BE2C (cell line): ENCODE data around the gene PHOSPHO2.

ENCODE experiments used
- DNase-seq: peaks from one replicate; pipeline ENCODE4 v3.0.0-alpha.2; 2020
- H3K27me3 ChIP-seq: fragments of 250-450 bp; sonication (Bioruptor Pico); 2 replicates; pipeline ENCODE4 v1.5.1; 2020; ENCODE audit warnings: mild to moderate bottlenecking
- H3K36me3 ChIP-seq: fragments of 250-450 bp; sonication (Bioruptor Pico); 2 replicates; pipeline ENCODE4 v1.5.1; 2020; ENCODE audit warnings: mild to moderate bottlenecking
- H3K4me1 ChIP-seq: fragments of 250-450 bp; sonication (Bioruptor Pico); 2 replicates; pipeline ENCODE4 v1.5.1; 2020
- H3K4me3 ChIP-seq: 2 replicates; pipeline ENCODE4 v1.5.1; 2011; ENCODE audit warnings: low read depth, low read length
- H3K9me3 ChIP-seq: fragments of 250-450 bp; sonication (Bioruptor Pico); 2 replicates; pipeline ENCODE4 v1.5.1; 2020
- CTCF ChIP-seq: IDR thresholded peaks from 2 replicates; pipeline ENCODE4 v1.5.1; 2012; ENCODE audit warnings: mild to moderate bottlenecking, low read depth, low read length

Gene PHOSPHO2

GRCh38 chr2:169732075-169732474, 37.8 kb downstream of the PHOSPHO2 start:
- TF ChIP-seq CTCF, result no peak
- H3K27me3 ChIP-seq, result no peaks in the 10 kb centered on the region
- no peaks in the 10 kb centered on the region for H3K9me3 ChIP-seq
- no peak for DNase-seq
- H3K4me1 ChIP-seq, result no peaks in the 10 kb centered on the region
- no peaks in the 10 kb centered on the region; the same call in 1 of the 2 replicates for H3K36me3 ChIP-seq
- no peak overlapping the region for H3K4me3 ChIP-seq

GRCh38 chr2:169732583-169733358, 38.5 kb downstream of the PHOSPHO2 start:
- Histone ChIP-seq H3K4me3 (peak overlapping the region; percentile 58), H3K4me1 (no peaks in the 10 kb centered on the region), H3K9me3 (no peaks in the 10 kb centered on the region), H3K27me3 (no peaks in the 10 kb centered on the region), H3K36me3 (no peaks in the 10 kb centered on the region; the same call in 1 of the 2 replicates)
- no peak for TF ChIP-seq CTCF
- DNase-seq, result no peak

- DNase-seq, result peak; percentile 47
- H3K4me1 ChIP-seq, result no peaks in the 10 kb centered on the region
- no peak for TF ChIP-seq CTCF
- H3K9me3 ChIP-seq, result no peaks in the 10 kb centered on the region
- no peaks in the 10 kb centered on the region for H3K27me3 ChIP-seq
- H3K36me3 ChIP-seq, result no peaks in the 10 kb centered on the region; the same call in 1 of the 2 replicates
- peak overlapping the region; percentile 80 for H3K4me3 ChIP-seq
These were observed 40.0 kb downstream of the PHOSPHO2 start for GRCh38 chr2:169734169-169734847.

DNA sequence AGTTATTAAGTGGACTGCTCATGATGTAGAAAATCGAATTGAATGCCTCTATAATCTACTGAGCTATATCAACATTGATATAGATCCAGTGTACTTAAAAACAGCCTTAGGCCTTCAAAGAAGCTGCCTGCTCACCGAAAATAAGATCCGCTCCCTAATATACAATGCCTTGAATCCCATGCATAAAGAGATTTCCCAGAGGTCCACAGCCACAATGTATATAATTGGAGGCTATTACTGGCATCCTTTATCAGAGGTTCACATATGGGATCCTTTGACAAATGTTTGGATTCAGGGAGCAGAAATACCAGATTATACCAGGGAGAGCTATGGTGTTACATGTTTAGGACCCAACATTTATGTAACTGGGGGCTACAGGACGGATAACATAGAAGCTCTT, 41.4 kb downstream of the PHOSPHO2 start:
- peak overlapping the region; percentile 80 for H3K4me3 ChIP-seq
- no peaks in the 10 kb centered on the region for H3K4me1 ChIP-seq
- H3K9me3 ChIP-seq, result no peaks in the 10 kb centered on the region
- H3K27me3 ChIP-seq, result no peaks in the 10 kb centered on the region
- TF ChIP-seq CTCF, result no peak
- DNase-seq, result no peak
- H3K36me3 ChIP-seq, result no peaks in the 10 kb centered on the region; the same call in 1 of the 2 replicates

DNA sequence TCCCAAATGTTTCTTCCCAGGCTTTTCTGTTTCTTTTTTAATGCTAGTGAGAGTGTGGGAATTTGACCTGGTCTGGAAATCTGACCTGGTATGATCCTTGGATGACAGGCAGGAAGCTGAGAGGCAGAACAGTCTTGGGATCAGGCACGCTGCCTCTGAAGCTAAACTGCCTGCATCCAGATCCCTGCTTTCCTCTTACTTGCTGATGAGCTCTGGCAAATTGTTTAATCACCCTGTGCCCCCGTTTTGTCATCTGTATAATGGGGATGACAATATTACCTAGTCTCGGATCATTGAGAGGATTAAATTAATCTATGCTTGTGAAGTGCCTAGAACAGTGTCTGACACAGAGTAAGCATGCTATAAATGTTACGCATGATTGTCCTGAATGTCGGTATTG, 42.6 kb downstream of the PHOSPHO2 start:
- TF ChIP-seq CTCF, result no peak
- Histone ChIP-seq H3K9me3 (no peaks in the 10 kb centered on the region), H3K4me3 (peak overlapping the region; percentile 20; the same call in 1 of the 2 replicates), H3K4me1 (no peaks in the 10 kb centered on the region), H3K36me3 (no peaks in the 10 kb centered on the region; the same call in 1 of the 2 replicates), H3K27me3 (no peaks in the 10 kb centered on the region)
- DNase-seq, result no peak
